Heart right ventricle (tissue), 16 donors: ENCODE results near the gene SMIM1. TPM values are rescaled to one million over a fixed set of nuclear protein-coding genes. Genes with fewer than 3 reads are reported as not detected.

Source experiments
- ATAC-seq, 8 donors: fragments of 200-7000 bp; cut with Tn5 transposase; one replicate each; pipeline ENCODE4 v1.9.1; 2020; ENCODE audit warnings: mild to moderate bottlenecking in 8 of 8, moderate library complexity in 8 of 8, moderate number of reproducible peaks in 1 of 8
- DNase-seq, 2 donors: peaks; one replicate each; pipeline ENCODE4 v3.0.0-alpha.2; 2020
- H3K27ac ChIP-seq, 10 donors: fragments of 200-600 bp; sonication (generic) in 2 of 10; one replicate each; pipeline versions ENCODE4 v1.5.0 to v1.8.0; 2020 to 2022; ENCODE audit warnings: mild to moderate bottlenecking in 3 of 10
- H3K27me3 ChIP-seq, 7 donors: fragments of 200-600 bp; one replicate each; pipeline ENCODE4 v1.8.0; 2021 to 2022; ENCODE audit warnings: mild to moderate bottlenecking in 2 of 7
- H3K36me3 ChIP-seq, 9 donors: fragments of 200-600 bp; sonication (generic) in 1 of 9; one replicate each; pipeline versions ENCODE4 v1.5.0 to v1.8.0; 2020 to 2022; ENCODE audit warnings: mild to moderate bottlenecking in 2 of 9
- H3K4me1 ChIP-seq, 9 donors: fragments of 200-600 bp; sonication (generic) in 1 of 9; one replicate each; pipeline versions ENCODE4 v1.5.0 to v1.8.0; 2020 to 2022; ENCODE audit warnings: mild to moderate bottlenecking in 4 of 9
- H3K4me3 ChIP-seq, 10 donors: fragments of 200-600 bp; sonication (generic) in 2 of 10; one replicate each; pipeline versions ENCODE4 v1.5.0 to v1.8.0; 2020 to 2022; ENCODE audit warnings: mild to moderate bottlenecking in 7 of 10, moderate library complexity in 2 of 10
- H3K9me3 ChIP-seq, 11 donors: fragments of 200-600 bp in 10 of 11; sonication (generic) in 2 of 11; one replicate each; pipeline versions ENCODE4 v1.5.0 to v1.8.0; 2013 to 2022; ENCODE audit warnings: mild to moderate bottlenecking in 2 of 11, control low read depth in 1 of 11, moderate library complexity in 1 of 11
- WGBS, 2 donors: extraction: QIAGEN DNeasy Blood & Tissue Kit; methylation state at CpG; one replicate each; pipeline ENCODE4 v1.1.7; 2013; ENCODE audit warnings: inconsistent platforms in 1 of 2; 5-methylcytosine and 5-hydroxymethylcytosine counted together
- intact Hi-C, 10 donors: fragments of 100-400 bp; cut with DNase I; formaldehyde crosslinking; loops; one replicate each; pipeline versions ENCODE4 v1.11.1 to v1.14.2; 2022
- polyA plus RNA-seq, 2 donors: library from polyadenylated mRNA; stranded (reverse); fragments of 200-250 nt; gene quantifications; one replicate each; pipeline ENCODE4 v1.2.3, GENCODE V29; 2013
- total RNA-seq, 10 donors: library from RNA; stranded (reverse); fragmentation: NEBNext Ultra II Directional in 3 of 10; extraction: Animal tissue kit (Norgen Biotek cat#: 25700) in 3 of 10; gene quantifications; one replicate each; pipeline versions ENCODE4 v1.2.1 to v1.2.4, GENCODE V29; 2021 to 2023
- TF ChIP-seq, protein P1 (sequence below), 9 donors: fragments of 200-600 bp; sonication (generic) in 2 of 9; IDR thresholded peaks; one replicate each; pipeline versions ENCODE4 v1.5.0 to v1.8.0; 2021 to 2022; ENCODE audit warnings: antibody characterized with exemption in 9 of 9, mild to moderate bottlenecking in 5 of 9, moderate library complexity in 1 of 9
- donor health status: Arrhythmogenic right ventricular cardiomyopathy.
- donor health status: ischemic (EF 13 %, LVEDD 7.1; RV severe dilation, severe dysfunction).
- donor health status: healthy with polysubstance abuse.
- donor health status: DM: no; HTN: yes; CAD: no.
- donor health status: DM: no; HTN: no; CAD: no.
- donor health status: ischemic (EF 25% LVEDD 6.9; RV normal size, moderate dysfunction).
- donor health status: ischemic (EF 25% LVEDD 5.7; RV mildly dilated, moderate dysfunction).
- donor health status: healthy.
- donor health status: DM: yes; HTN: yes; CAD: no.
- donor health status: Ischemic cardiomyopathy.
- donor health status: ischemic (EF 35%, LVEDD 5.7; RV mildly dilated, moderate dysfunction).
- donor health status: nonischemic (EF 11% LVEDD 7.7; RV severe dilation, severe dysfunction).
- donor health status: DM: yes; HTN: yes; CAD: no.
- donor health status: PGD.
- donor health status: ischemic (EF 29% LVEDD 5.4; RV normal size, mild dysfunction).
- donor health status: nonischemic (EF 23%, LVEDD 6.1; RV moderate dilation, normal function).

SMIM1 gene
- total and polyA plus RNA-seq, 12 donors = 4.0 to 33.9 (median 9.7) TPM

DNA sequence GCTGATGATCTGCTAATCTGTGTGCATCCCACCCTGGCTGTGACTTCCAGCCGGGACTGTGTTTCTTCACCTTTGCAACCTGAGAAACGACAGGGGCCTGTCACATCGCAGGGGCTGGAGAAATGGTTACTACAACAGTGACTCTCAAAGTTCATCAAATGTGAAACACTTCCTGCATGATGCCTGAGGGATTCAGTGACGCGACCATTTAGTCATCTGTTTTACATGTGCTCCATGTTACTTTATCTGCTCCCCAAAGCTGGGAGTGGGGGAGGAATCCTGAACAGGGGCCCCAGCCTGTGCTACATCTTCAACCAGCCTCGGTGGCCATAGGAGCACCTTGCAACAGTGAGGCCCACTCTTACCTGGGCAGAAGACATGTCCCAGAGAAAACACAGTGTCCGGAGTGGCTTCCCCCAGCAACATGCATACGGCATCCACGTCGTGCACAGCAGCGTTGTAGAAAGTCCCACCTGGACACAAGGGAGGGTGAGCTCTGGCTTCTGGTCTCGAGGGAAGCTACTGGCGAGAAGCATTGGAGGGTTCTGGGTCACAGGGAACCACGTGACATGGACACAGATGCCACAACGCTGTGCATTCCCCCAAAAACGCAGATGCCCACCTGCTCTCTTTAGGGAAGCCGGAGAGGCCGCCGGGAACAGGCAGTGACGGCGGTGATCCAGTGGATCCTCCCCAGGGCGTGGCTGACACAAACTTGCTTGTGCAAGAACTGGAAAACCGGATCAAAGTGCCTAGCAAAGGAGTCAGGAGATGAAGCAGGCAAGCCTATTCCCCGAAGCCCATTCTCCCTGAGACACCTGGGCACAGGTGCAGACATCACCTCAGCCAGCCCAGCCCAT lies 29.9 kb upstream of the SMIM1 start:
- TF ChIP-seq, protein P1, sequence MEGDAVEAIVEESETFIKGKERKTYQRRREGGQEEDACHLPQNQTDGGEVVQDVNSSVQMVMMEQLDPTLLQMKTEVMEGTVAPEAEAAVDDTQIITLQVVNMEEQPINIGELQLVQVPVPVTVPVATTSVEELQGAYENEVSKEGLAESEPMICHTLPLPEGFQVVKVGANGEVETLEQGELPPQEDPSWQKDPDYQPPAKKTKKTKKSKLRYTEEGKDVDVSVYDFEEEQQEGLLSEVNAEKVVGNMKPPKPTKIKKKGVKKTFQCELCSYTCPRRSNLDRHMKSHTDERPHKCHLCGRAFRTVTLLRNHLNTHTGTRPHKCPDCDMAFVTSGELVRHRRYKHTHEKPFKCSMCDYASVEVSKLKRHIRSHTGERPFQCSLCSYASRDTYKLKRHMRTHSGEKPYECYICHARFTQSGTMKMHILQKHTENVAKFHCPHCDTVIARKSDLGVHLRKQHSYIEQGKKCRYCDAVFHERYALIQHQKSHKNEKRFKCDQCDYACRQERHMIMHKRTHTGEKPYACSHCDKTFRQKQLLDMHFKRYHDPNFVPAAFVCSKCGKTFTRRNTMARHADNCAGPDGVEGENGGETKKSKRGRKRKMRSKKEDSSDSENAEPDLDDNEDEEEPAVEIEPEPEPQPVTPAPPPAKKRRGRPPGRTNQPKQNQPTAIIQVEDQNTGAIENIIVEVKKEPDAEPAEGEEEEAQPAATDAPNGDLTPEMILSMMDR (IDR thresholded peaks at IDR 0.05) = no peak
- ATAC-seq = no peak

DNA sequence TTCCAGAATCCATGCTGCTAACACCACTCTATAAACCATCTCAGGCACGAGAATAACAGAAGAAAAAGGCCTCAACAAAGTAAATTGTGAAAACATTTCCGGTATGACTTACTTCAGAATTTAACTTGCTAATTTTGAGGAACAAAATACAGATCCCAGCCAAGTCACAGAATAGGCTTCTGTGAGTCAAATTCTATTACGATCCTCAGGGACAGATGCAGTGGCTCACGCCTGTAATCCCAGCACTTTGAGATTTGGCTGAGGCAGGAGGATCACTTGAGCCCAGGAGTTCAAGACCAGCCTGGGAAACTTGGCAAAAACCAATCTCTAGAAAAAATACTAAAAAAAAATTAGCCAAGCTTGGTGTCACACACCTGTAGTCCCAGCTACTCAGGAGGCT lies 29.1 kb upstream of the SMIM1 start:
- no peak for ATAC-seq
- intact Hi-C loops = no loop called here
- Histone ChIP-seq H3K4me3 (no peak overlapping the region), H3K27ac (no peak overlapping the region), H3K9me3 (no peaks in the 10 kb centered on the region), H3K36me3 (peaks cover 0 to 51% (median 15%) of the 10 kb centered on the region in 9 donors), H3K27me3 (no peaks in the 10 kb centered on the region), H3K4me1 (peaks cover 3 to 38% (median 23%) of the 10 kb centered on the region in 9 donors)
- no peak for DNase-seq
- TF ChIP-seq, protein P1 (IDR thresholded peaks at IDR 0.05) = no peak
- 76 to 77% methylated on average over 4 of the region's 4 CpGs for WGBS, 2 donors

More for the DNA sequence above, 29.9 kb upstream of the SMIM1 start:
- 87 to 90% methylated on average over 24 of the region's 24 CpGs for WGBS, 2 donors
- intact Hi-C loops = no loop called here
- H3K27ac ChIP-seq = no peak overlapping the region
- H3K36me3 ChIP-seq = peaks cover 0 to 58% (median 15%) of the 10 kb centered on the region in 9 donors
- no peak overlapping the region for H3K4me3 ChIP-seq
- peaks cover 3 to 34% (median 18%) of the 10 kb centered on the region in 9 donors for H3K4me1 ChIP-seq
- no peak for DNase-seq
- H3K27me3 ChIP-seq = no peaks in the 10 kb centered on the region
- H3K9me3 ChIP-seq = no peaks in the 10 kb centered on the region

DNA sequence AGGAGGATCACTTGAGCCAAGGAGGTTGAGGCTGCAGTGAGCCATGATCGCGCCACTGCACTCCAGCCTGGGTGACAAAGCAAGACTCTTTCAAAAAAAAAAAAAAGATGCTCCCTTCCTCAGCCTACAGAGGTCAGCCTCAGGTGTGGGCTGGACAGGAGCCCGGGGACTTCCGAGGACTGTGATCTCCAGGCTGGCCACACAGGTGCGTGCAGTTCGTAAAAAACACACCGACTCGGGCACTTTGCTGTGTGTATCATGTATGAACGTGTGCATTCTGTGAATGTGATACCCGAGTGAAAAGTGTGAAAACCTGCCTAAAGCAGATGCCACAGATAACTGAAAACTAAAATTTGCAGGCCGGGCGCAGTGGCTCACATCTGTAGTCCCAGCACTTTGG lies 28.7 kb upstream of the SMIM1 start:
- Histone ChIP-seq H3K9me3 (no peaks in the 10 kb centered on the region), H3K4me3 (no peak overlapping the region), H3K27ac (no peak overlapping the region), H3K36me3 (peaks cover 0 to 46% (median 15%) of the 10 kb centered on the region in 9 donors), H3K27me3 (no peaks in the 10 kb centered on the region), H3K4me1 (peaks cover 3 to 38% (median 23%) of the 10 kb centered on the region in 9 donors)
- 95% methylated on average over 12 of the region's 12 CpGs for WGBS, 2 donors
- no peak for ATAC-seq
- TF ChIP-seq, protein P1 (IDR thresholded peaks at IDR 0.05) = no peak
- no peak for DNase-seq
- intact Hi-C loops = no loop called here

DNA sequence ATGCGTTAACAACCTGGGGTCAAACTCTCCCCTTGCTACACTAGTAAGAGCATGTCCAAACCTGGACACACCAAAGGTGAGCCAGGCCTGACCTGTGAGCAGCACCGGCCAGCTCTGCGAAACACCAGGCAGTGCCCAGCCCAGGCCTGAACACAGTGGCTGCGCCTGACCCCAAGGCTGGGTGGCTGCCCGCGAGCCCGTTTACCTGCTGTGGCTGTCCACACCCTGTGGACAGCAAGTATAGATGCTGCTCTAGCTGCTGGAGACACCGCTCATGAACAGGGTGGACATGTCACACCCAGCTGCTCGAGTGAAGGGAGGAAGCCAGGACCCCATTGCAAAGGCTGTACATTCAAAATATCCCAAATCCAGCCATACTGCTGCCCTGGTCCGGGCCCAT lies 27.9 kb upstream of the SMIM1 start:
- TF ChIP-seq, protein P1 (IDR thresholded peaks at IDR 0.05) = no peak
- peaks cover 3 to 38% (median 23%) of the 10 kb centered on the region in 9 donors for H3K4me1 ChIP-seq
- intact Hi-C loops = no loop called here

More for the DNA sequence above, 27.9 kb upstream of the SMIM1 start:
- no peaks in the 10 kb centered on the region for H3K27me3 ChIP-seq
- ATAC-seq = no peak
- H3K4me3 ChIP-seq = no peak overlapping the region
- 91 to 94% methylated on average over 10 of the region's 10 CpGs for WGBS, 2 donors
- H3K9me3 ChIP-seq = no peaks in the 10 kb centered on the region
- no peak overlapping the region for H3K27ac ChIP-seq
- DNase-seq = no peak
- peaks cover 0 to 43% (median 12%) of the 10 kb centered on the region in 9 donors for H3K36me3 ChIP-seq
